Neuronal stem cell (in vitro differentiated cells): ENCODE results near the gene CREB3L1.
A peak's percentile ranks its signal among the peaks of the same experiment; 100 is the strongest.

Experiments used
- DNase-seq: peaks from one replicate; pipeline ENCODE4 v3.0.0-alpha.2; 2013; ENCODE audit warnings: low spot score
- H2AFZ ChIP-seq: one replicate; pipeline ENCODE4 v1.6.1; 2013; ENCODE audit warnings: mild to moderate bottlenecking, low read length, inconsistent platforms
- H2AK5ac ChIP-seq: 2 replicates; pipeline ENCODE4 v1.6.1; 2013; ENCODE audit warnings: low read depth, mild to moderate bottlenecking, inconsistent platforms, low read length, moderate library complexity, mixed read lengths
- H2BK120ac ChIP-seq: 2 replicates; pipeline ENCODE4 v1.6.1; 2013; ENCODE audit warnings: low read depth, mild to moderate bottlenecking, inconsistent platforms, low read length, moderate library complexity, mixed read lengths
- H2BK12ac ChIP-seq: one replicate; pipeline ENCODE4 v1.6.1; 2013; ENCODE audit warnings: low read length, inconsistent platforms
- H2BK15ac ChIP-seq: 2 replicates; pipeline ENCODE4 v1.6.1; 2013; ENCODE audit warnings: mild to moderate bottlenecking, low read length, inconsistent platforms, mixed read lengths
- H2BK5ac ChIP-seq: one replicate; pipeline ENCODE4 v1.6.1; 2013; ENCODE audit warnings: inconsistent platforms, mild to moderate bottlenecking, low read length, moderate library complexity
- H3K14ac ChIP-seq: one replicate; pipeline ENCODE4 v1.6.1; 2013; ENCODE audit warnings: low read length, inconsistent platforms
- H3K18ac ChIP-seq: 2 replicates; pipeline ENCODE4 v1.6.1; 2013; ENCODE audit warnings: low read length, inconsistent platforms
- H3K23ac ChIP-seq: 2 replicates; pipeline ENCODE4 v1.6.1; 2013; ENCODE audit warnings: low read depth, mild to moderate bottlenecking, mixed read lengths, low read length, inconsistent platforms; ENCODE audit not compliant: poor library complexity
- H3K27ac ChIP-seq: replicated peaks from 3 replicates; pipeline ENCODE4 v1.5.1; 2013; ENCODE audit warnings: low read length, inconsistent platforms
- H3K27me3 ChIP-seq, 3 experiments: 2 replicates each; pipeline ENCODE4 v1.6.1; 2013; ENCODE audit warnings: low read length in 3 of 3, mild to moderate bottlenecking in 2 of 3, inconsistent platforms in 1 of 3, low read depth in 1 of 3, mixed read lengths in 1 of 3, moderate library complexity in 1 of 3; ENCODE audit not compliant: control insufficient read depth in 3 of 3, insufficient read depth in 3 of 3
- H3K36me3 ChIP-seq, 2 donors: replicated peaks in 1 of 2; 2 replicates each; pipeline ENCODE4 v1.6.1; 2013; ENCODE audit warnings: low read length in 2 of 2; ENCODE audit not compliant: control insufficient read depth in 2 of 2, insufficient read depth in 2 of 2
- H3K4ac ChIP-seq: 2 replicates; pipeline ENCODE4 v1.6.1; 2013; ENCODE audit warnings: inconsistent platforms, mild to moderate bottlenecking, low read length, moderate library complexity
- H3K4me1 ChIP-seq, 2 donors: 1 replicate in 1 of 2; 2 replicates in 1 of 2; pipeline ENCODE4 v1.6.1; 2013; ENCODE audit warnings: low read length in 2 of 2, low read depth in 1 of 2; ENCODE audit not compliant: control insufficient read depth in 2 of 2, insufficient read depth in 1 of 2
- H3K4me2 ChIP-seq: one replicate; pipeline ENCODE4 v1.6.1; 2013; ENCODE audit warnings: mild to moderate bottlenecking, low read length, inconsistent platforms; ENCODE audit not compliant: insufficient read depth, poor library complexity, severe bottlenecking
- H3K4me3 ChIP-seq, 2 donors: 2 replicates each; pipeline ENCODE4 v1.5.1; 2013; ENCODE audit warnings: low read length in 2 of 2, mild to moderate bottlenecking in 2 of 2, inconsistent platforms in 1 of 2, moderate library complexity in 1 of 2
- H3K79me1 ChIP-seq: one replicate; pipeline ENCODE4 v1.6.1; 2013; ENCODE audit warnings: low read depth, mild to moderate bottlenecking, inconsistent platforms, low read length, moderate library complexity
- H3K9ac ChIP-seq: one replicate; pipeline ENCODE4 v1.6.1; 2013; ENCODE audit warnings: mild to moderate bottlenecking, low read depth, low read length, inconsistent platforms; ENCODE audit not compliant: poor library complexity
- H3K9me3 ChIP-seq, 2 donors: replicated peaks in 1 of 2; 2 replicates each; pipeline versions ENCODE3 to v1.6.1; 2013; ENCODE audit warnings: low read length in 2 of 2, mild to moderate bottlenecking in 2 of 2, inconsistent platforms in 1 of 2, low read depth in 1 of 2, mixed read lengths in 1 of 2, moderate library complexity in 1 of 2; ENCODE audit not compliant: control insufficient read depth in 2 of 2, insufficient read depth in 1 of 2
- H4K8ac ChIP-seq: one replicate; pipeline ENCODE4 v1.6.1; 2013; ENCODE audit warnings: low read depth, mild to moderate bottlenecking, inconsistent platforms, low read length, moderate library complexity
- H4K91ac ChIP-seq: one replicate; pipeline ENCODE4 v1.6.1; 2013; ENCODE audit warnings: low read length, low read depth, mild to moderate bottlenecking, inconsistent platforms; ENCODE audit not compliant: poor library complexity
- WGBS, 2 donors: extraction: QIAGEN DNeasy Blood & Tissue Kit; methylation state at CpG; one replicate each; pipeline ENCODE4 v1.1.7; 2013; ENCODE audit warnings: missing lambda C conversion rate in 2 of 2, mixed read lengths in 1 of 2; ENCODE audit not compliant: insufficient read length in 2 of 2, insufficient replicate concordance in 1 of 2; ENCODE audit errors: extremely low coverage in 2 of 2; 5-methylcytosine and 5-hydroxymethylcytosine counted together

CREB3L1 gene

GRCh38 chr11:46364791-46365190, 87.3 kb downstream of the CREB3L1 start:
- H3K79me1 ChIP-seq, result peaks cover 16% of the 10 kb centered on the region
- peaks cover 2 to 14% of the 10 kb centered on the region in 2 donors for H3K36me3 ChIP-seq
- H2BK5ac ChIP-seq, result no peak overlapping the region
- H3K18ac ChIP-seq, result no peak overlapping the region
- peak overlapping the region; percentile 18 for H3K23ac ChIP-seq
- H2BK12ac ChIP-seq, result peak overlapping the region; percentile 4
- H2AK5ac ChIP-seq, result peak overlapping the region; percentile 35
- peaks cover 0 to under 1% of the 10 kb centered on the region in 2 donors for H3K9me3 ChIP-seq
- H2BK120ac ChIP-seq, result no peak overlapping the region
- H4K91ac ChIP-seq, result no peak overlapping the region
- H3K4me3 ChIP-seq, result no peak overlapping the region
- H3K9ac ChIP-seq, result no peak overlapping the region
- no peak for DNase-seq
- H3K4ac ChIP-seq, result no peak overlapping the region
- H3K27me3 ChIP-seq, result no peaks in the 10 kb centered on the region
- H3K4me1 ChIP-seq, result peaks cover 33 to 39% of the 10 kb centered on the region in 2 donors
- H2AFZ ChIP-seq, result no peak overlapping the region
- H2BK15ac ChIP-seq, result no peak overlapping the region
- H3K14ac ChIP-seq, result peak overlapping the region; percentile 33
- no peak overlapping the region for H4K8ac ChIP-seq
- H3K27ac ChIP-seq, result no peak overlapping the region
- WGBS, 2 donors, result no CpG with 5 or more reads among the region's 3 CpGs
- H3K4me2 ChIP-seq, result no peak overlapping the region

GRCh38 chr11:46366260-46366659, 88.8 kb downstream of the CREB3L1 start:
- H3K36me3 ChIP-seq, result peaks cover 5 to 22% of the 10 kb centered on the region in 2 donors
- no peaks in the 10 kb centered on the region for H3K27me3 ChIP-seq
- no peak overlapping the region for H3K4me2 ChIP-seq
- H2BK12ac ChIP-seq, result no peak overlapping the region
- H2AK5ac ChIP-seq, result no peak overlapping the region
- H3K4ac ChIP-seq, result no peak overlapping the region
- H3K23ac ChIP-seq, result peak overlapping the region; percentile 57
- H3K4me1 ChIP-seq, result peaks cover 33 to 35% of the 10 kb centered on the region in 2 donors
- peak overlapping the region; percentile 52 for H2BK15ac ChIP-seq
- H3K79me1 ChIP-seq, result peaks cover 16% of the 10 kb centered on the region
- H3K9me3 ChIP-seq, result peaks cover 0 to 2% of the 10 kb centered on the region in 2 donors
- no peak overlapping the region for H3K4me3 ChIP-seq
- no peak overlapping the region for H3K9ac ChIP-seq
- H3K27ac ChIP-seq, result no peak overlapping the region
- WGBS, 2 donors, result no CpG with 5 or more reads among the region's 22 CpGs
- H2BK120ac ChIP-seq, result no peak overlapping the region
- peak overlapping the region; percentile 52 for H3K18ac ChIP-seq
- H3K14ac ChIP-seq, result no peak overlapping the region
- no peak for DNase-seq
- no peak overlapping the region for H2AFZ ChIP-seq
- H4K91ac ChIP-seq, result no peak overlapping the region
- peak overlapping the region; percentile 42 for H2BK5ac ChIP-seq
- H4K8ac ChIP-seq, result no peak overlapping the region

GRCh38 chr11:46366661-46367161, 89.2 kb downstream of the CREB3L1 start:
- no peak overlapping the region for H3K4me3 ChIP-seq
- H3K14ac ChIP-seq, result no peak overlapping the region
- peak overlapping the region; percentile 72 for H3K9ac ChIP-seq
- H2BK120ac ChIP-seq, result no peak overlapping the region
- peak overlapping the region; percentile 38 for H2AK5ac ChIP-seq
- no peak overlapping the region for H3K27ac ChIP-seq
- no peak overlapping the region for H2BK12ac ChIP-seq
- H3K79me1 ChIP-seq, result peaks cover 16% of the 10 kb centered on the region
- H3K4ac ChIP-seq, result no peak overlapping the region
- no CpG with 5 or more reads among the region's 31 CpGs for WGBS, 2 donors
- H4K8ac ChIP-seq, result no peak overlapping the region
- H3K27me3 ChIP-seq, result no peaks in the 10 kb centered on the region
- peak overlapping the region; percentile 85 for H2BK5ac ChIP-seq
- no peak overlapping the region for H4K91ac ChIP-seq
- H3K9me3 ChIP-seq, result peaks cover 0 to 2% of the 10 kb centered on the region in 2 donors
- H2AFZ ChIP-seq, result no peak overlapping the region
- peaks cover 8 to 24% of the 10 kb centered on the region in 2 donors for H3K36me3 ChIP-seq
- no peak overlapping the region for H3K4me2 ChIP-seq
- peak overlapping the region; percentile 52 for H3K18ac ChIP-seq
- H3K23ac ChIP-seq, result peak overlapping the region; percentile 57
- H3K4me1 ChIP-seq, result peaks cover 30 to 31% of the 10 kb centered on the region in 2 donors
- peak overlapping the region; percentile 52 for H2BK15ac ChIP-seq
- DNase-seq, result no peak

GRCh38 chr11:46367244-46367915, 89.9 kb downstream of the CREB3L1 start:
- H3K14ac ChIP-seq, result no peak overlapping the region
- H3K4ac ChIP-seq, result no peak overlapping the region
- no CpG with 5 or more reads among the region's 32 CpGs for WGBS, 2 donors
- peak overlapping the region; percentile 78 for H3K18ac ChIP-seq
- DNase-seq, result no peak
- peaks cover 8 to 29% of the 10 kb centered on the region in 2 donors for H3K36me3 ChIP-seq
- H3K79me1 ChIP-seq, result peaks cover 9% of the 10 kb centered on the region
- peaks cover 0 to 2% of the 10 kb centered on the region in 2 donors for H3K9me3 ChIP-seq
- no peak overlapping the region for H3K4me2 ChIP-seq
- no peak overlapping the region for H3K27ac ChIP-seq
- no peak overlapping the region for H4K8ac ChIP-seq
- no peaks in the 10 kb centered on the region for H3K27me3 ChIP-seq
- H4K91ac ChIP-seq, result no peak overlapping the region
- peak overlapping the region; percentile 90 for H3K23ac ChIP-seq
- H2BK12ac ChIP-seq, result no peak overlapping the region
- no peak overlapping the region for H3K4me3 ChIP-seq
- H3K4me1 ChIP-seq, result peaks cover 24 to 28% of the 10 kb centered on the region in 2 donors
- H2BK15ac ChIP-seq, result no peak overlapping the region
- no peak overlapping the region for H2BK120ac ChIP-seq
- H2AK5ac ChIP-seq, result peak overlapping the region; percentile 66
- H2AFZ ChIP-seq, result no peak overlapping the region
- H3K9ac ChIP-seq, result peak overlapping the region; percentile 72
- H2BK5ac ChIP-seq, result peak overlapping the region; percentile 85
